Endometrial microvascular endothelial cells (primary cell): ENCODE data around the gene UXS1. TPM values are rescaled to one million over a fixed set of nuclear protein-coding genes. Genes with fewer than 3 reads are reported as not detected.

Source experiments
- in situ Hi-C: cut with HindIII; loops from 2 replicates; pipeline ENCODE4 v1.10.0; 2017; ENCODE audit warnings: low sequenced_read_pairs, low pct_unique_long_range_greater_than_20kb; ENCODE audit errors: inconsistent ontology term
- total RNA-seq: library from RNA; depleted of rRNA; stranded (reverse); fragments of >200 nt; gene quantifications from one replicate; pipeline ENCODE4 v1.2.3, GENCODE V29; 2015; ENCODE audit errors: inconsistent ontology term

The UXS1 gene
- total RNA-seq, 1 donor from 2014 or later = 51.7 TPM

- in situ Hi-C loops = no loop called here
These were observed 28.5 kb downstream of the UXS1 start for GRCh38 chr2:106165561-106165960.

DNA sequence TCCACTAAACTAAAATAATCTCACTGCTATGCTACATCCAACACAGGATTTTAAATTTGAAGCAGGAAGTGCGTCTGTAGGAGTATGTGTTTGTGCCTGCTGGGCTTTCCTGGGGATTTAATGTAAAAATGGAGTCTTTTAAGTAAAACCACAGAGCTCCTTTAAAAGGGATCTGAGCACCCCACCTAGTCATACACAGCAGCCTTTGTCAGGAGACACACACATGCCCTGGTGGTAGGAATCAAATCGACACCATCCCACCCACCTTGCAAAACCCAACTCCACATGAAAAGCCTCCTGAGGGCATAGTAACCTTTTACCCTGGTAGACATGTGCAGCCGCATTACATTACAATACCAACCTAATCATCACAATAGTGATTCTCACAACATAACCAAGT, 29.1 kb downstream of the UXS1 start:
- in situ Hi-C loops = no loop called here

DNA sequence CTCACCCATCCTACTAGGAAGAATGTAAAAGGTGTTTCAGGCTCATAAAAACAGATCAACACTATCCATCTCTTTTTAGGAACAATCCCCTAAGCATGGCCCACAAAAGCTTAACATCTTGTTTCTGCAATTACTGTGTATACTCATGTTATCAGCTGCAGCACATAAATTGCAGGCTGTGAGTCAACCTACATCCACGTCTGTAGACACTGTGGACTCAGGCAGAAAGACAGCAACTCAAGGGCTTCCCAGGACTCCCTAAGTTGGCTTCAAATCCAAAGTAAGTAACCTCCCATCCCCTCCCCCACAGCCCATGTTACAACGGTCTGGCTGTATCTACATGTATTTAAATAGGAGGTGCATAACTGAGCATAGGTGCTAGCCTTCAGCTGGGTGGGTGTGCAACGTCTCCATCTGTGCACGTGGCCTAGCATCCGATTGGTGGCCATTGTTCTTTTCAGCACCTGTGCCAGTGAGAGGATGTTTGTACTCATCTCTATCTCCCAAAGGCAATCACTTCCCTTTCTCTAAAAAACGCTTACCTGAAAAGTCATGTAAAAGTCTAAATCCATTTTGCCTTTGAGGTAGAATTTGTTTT, 30.1 kb downstream of the UXS1 start:
- in situ Hi-C loops = no loop called here

GRCh38 chr2:106161938-106162820, 31.9 kb downstream of the UXS1 start:
- in situ Hi-C loops = no loop called here

GRCh38 chr2:106161341-106161740, 32.8 kb downstream of the UXS1 start:
- in situ Hi-C loops = no loop called here

DNA sequence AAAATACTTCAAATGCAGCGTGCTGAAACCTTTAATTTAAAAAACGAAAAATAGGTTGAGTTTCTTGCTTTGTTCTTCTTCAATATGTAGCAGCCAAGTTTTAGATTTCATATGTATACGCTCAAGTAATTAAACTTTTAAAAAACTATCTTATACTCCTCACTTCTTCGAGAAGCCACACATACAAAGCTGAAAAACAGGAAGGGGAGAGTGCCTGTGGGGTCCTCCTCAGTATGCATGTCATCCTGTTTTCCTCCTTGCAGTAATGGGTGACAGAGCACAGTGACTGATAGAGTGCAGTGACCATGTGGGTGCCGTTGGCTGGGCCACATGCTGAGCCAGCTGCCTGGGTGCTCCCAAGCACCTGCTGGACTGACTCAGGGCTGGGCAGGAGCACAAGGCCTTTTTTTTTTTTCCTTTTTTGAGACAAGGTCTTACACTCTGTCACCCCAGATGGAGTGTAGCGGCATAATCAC, 33.3 kb downstream of the UXS1 start:
- in situ Hi-C loops = no loop called here

DNA sequence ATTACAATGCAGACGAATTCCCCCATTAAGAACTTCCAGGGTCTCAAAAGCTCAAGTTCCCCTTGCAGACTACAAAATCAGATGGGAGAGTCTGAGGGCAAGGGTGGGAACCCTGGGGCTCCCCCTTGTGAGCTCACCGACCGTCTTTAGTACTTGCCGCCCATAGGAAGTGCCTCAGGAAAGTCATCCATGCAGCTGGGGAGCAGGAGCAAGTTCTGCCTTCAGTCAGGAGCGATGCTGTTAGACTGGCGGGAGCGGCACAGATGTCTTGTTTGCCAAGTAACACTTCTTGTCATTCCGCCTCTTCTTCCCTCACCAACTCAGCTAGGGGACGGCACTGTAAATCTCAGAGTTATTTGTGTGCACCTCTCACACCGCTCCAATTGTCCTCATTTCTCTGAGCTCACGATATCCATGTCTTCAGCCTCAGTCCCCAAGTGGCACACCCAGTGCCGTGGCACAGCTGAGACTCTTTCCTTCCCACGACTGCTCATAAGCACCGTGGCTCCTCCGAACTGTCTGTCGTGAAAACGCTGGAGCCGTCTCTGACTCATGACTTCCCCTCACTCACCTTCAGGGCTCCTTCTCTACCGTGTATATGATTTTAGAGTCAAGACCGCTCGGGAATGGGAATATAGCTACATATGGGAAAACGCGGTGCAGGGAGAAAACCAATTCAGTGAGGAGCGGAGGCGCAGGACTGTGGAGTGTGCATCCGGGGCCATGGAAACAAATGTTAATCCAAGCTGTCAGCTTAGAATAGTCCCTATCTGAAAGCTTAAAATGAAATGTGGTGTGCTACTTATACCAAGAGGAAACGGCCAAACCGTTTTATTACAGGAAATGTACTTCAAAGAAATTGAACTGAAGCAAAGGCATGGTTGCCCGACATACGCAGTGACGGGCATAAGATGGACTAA, 34.0 kb downstream of the UXS1 start:
- in situ Hi-C loops = no loop called here

- in situ Hi-C loops = no loop called here
These were observed 35.2 kb downstream of the UXS1 start for GRCh38 chr2:106158871-106159270.

GRCh38 chr2:106158131-106158530, 36.0 kb downstream of the UXS1 start:
- in situ Hi-C loops = no loop called here

GRCh38 chr2:106157416-106157815, 36.7 kb downstream of the UXS1 start:
- in situ Hi-C loops = no loop called here

DNA sequence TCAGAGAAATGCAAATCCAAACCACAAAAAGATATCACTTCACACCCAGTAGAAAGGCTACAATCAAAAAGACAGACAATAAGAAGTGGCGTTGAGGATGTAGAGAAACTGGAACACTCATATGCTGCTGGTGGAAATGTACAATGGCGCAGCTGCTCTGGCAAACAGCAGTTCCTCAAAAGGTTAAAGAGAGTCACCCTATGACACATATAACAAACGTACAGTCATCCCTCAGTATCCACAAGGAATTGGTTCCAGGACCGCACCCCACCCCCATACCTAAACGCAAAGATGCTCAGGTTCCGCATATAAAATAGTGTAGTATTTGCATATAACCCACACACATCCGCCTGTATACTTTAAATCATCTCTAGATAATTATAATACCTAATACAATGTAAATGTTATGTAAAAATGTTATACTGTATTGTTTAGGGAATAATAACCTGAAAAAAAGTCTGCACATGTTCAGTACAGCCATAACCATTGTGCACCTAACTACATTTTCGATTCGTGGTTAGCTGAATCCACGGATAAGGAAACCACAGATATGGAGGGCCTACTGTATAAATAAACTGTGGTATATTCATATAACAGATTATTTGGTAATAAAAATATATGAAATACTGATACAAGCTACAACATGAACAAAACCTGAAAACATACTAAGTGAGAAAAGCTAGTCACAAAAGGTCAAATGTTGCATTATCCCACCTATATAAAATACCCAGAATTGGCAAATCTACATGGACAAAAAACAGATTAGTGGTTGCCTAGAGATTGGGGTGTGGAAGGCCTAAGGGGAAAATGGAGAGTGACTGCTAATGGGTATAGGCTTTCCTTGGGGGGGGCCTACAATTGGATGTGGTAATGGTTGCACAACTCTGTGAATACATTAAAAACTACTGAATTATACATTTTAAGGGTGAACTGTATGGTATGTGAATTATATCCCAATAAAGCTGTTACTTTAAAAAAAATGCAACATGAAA, 37.5 kb downstream of the UXS1 start:
- in situ Hi-C loops = no loop called here

DNA sequence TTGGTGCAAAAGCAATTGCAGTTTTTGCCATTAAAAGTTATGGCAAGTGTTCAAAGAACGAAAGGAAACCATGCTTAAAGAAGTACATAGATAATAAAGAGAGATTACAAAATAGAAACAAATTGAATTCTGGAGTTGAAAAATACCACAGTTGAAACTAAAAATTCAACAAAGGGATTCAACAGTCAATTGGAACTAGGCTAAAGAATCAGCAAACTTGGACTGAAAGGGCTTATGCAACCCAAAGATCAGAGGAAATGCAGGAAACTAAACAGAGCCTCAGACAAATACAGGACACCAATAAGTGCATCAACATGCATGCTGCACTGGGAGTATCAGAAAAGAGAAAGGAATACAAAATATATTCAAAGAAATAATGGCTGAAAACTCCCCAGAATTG, 40.3 kb downstream of the UXS1 start:
- in situ Hi-C loops = no loop called here

DNA sequence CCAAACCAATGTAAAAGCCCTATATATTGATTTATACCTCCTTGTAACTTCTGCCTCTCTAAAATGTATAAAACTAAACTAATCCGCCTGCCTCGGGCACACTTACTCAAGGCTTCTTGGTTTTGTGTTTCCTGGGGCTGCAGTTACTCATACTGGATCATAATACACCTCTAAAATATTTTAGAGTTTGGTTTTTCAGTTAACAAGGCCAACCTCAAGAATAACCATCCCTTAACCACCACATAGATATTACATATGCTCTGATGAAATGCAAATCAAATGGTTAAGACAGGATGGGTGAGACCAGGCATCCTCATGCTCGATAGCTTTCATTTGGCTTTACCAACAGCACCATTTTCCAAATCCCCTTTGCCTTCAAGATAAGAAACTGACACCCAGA, 46.4 kb downstream of the UXS1 start:
- in situ Hi-C loops = no loop called here

GRCh38 chr2:106147159-106147558, 46.9 kb downstream of the UXS1 start:
- in situ Hi-C loops = no loop called here

GRCh38 chr2:106144621-106145331, 49.3 kb downstream of the UXS1 start:
- in situ Hi-C loops = no loop called here

DNA sequence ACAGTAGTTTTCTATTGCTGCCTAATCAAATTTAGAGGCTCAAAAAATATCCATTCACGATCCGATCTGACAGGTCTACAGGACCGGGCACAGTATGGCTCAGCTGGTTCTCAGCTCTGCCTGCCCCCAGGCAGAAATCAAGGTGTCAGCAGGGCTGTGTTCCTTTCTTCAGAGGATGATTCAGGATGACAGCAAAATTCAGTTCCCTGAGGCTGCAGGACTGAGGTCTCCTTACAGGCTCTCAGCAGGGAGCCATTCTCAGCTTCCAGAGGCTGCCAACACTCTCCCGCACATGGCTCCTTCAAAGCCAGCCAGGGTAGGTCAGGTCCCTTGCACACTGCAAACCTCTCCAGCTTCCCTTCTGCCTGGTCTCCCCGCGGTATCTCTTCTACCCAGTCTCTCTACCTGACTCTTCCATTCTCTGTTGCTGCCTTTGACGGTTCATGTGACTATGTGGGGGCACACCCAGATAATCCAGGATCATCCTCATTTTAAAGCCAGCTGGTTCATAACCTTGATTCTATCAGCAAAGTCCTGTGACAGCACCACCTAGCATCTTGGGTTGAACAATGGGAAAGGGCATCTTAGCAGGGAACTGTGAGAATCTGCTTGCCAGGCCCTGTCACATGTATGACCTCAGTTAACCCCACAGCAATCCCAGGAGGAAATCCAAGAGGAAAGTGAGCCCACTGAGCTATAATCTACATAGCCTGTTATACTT, 50.4 kb downstream of the UXS1 start:
- in situ Hi-C loops = no loop called here

DNA sequence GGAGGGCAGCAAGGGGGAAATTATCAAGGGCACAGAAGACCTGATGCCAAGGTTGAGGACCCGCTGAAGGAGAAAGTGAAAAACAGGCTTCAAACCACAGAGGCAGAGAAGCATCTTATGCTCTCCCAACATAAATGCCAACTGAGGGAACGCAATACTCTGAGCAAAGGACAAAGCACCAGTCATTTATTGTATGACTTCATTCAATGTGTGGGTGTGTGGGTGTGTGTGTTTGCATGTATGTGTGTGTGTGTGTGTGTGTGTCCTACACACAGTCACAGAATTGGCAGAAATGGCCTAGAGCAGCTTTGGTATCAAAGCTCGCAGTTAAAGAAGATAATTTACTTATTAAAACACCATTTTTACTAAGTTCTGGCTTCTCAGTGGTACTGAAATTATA, 51.4 kb downstream of the UXS1 start:
- in situ Hi-C loops = no loop called here
